Endothelial cell of umbilical vein (primary cell): ENCODE results near the gene ATP6V1F. TPM values are rescaled to one million over a fixed set of nuclear protein-coding genes. Genes with fewer than 3 reads are reported as not detected.

ENCODE experiments used
- BruUV-seq: library from RNA; stranded (reverse); fragments of 400-500 nt; replicated peaks from 2 replicates; lab custom pipeline; 2021; lab: Mats Ljungman, UMichigan
- CTCF ChIA-PET: fragments of 300-600, 350-600 bp; sonication (Branson Sonifier 250); formaldehyde crosslinking; loops from one replicate; lab custom pipeline; 2021; ENCODE audit warnings: antibody characterized with exemption, inconsistent platforms; lab: Charles Lee
- POLR2A ChIA-PET: fragments of 300-600, 350-600 bp; sonication (Branson Sonifier 250); formaldehyde crosslinking; loops from one replicate; lab custom pipeline; 2021; ENCODE audit warnings: antibody characterized with exemption, inconsistent platforms; lab: Charles Lee
- DNase-seq: peaks from one replicate; pipeline ENCODE4 v3.0.0-alpha.2; 2011; ENCODE audit warnings: low read depth, low spot score
- FAIRE-seq: peaks from 2 replicates; lab custom pipeline; 2011; peaks lifted over from hg19 to GRCh38; lab: Jason Lieb, UNC
- H2AFZ ChIP-seq: 2 replicates; pipeline ENCODE4 v1.6.0; 2012; ENCODE audit warnings: low read depth, low read length, control low read depth, inconsistent platforms
- H3K27ac ChIP-seq: 2 replicates; pipeline ENCODE4 v1.5.1; 2011; ENCODE audit warnings: low read depth, mild to moderate bottlenecking, control low read depth, low read length, moderate library complexity; ENCODE audit not compliant: insufficient read depth
- H3K27me3 ChIP-seq, 2 experiments: 2 replicates each; pipeline versions ENCODE4 v1.6.0 to v1.6.1; 2011; ENCODE audit warnings: low read length in 2 of 2, mixed read lengths in 1 of 2; ENCODE audit not compliant: control insufficient read depth in 2 of 2, insufficient read depth in 2 of 2
- H3K36me3 ChIP-seq, 2 experiments: 2 replicates in 1 of 2; 3 replicates in 1 of 2; pipeline ENCODE4 v1.5.1; 2011; ENCODE audit warnings: low read length in 2 of 2, mild to moderate bottlenecking in 1 of 2, moderate library complexity in 1 of 2; ENCODE audit not compliant: control insufficient read depth in 2 of 2, insufficient read depth in 2 of 2; ENCODE audit errors: extremely low read depth in 1 of 2
- H3K4me1 ChIP-seq: 3 replicates; pipeline ENCODE4 v1.5.1; 2011; ENCODE audit warnings: mild to moderate bottlenecking, low read length; ENCODE audit not compliant: control insufficient read depth, insufficient read depth; ENCODE audit errors: extremely low read depth
- H3K4me2 ChIP-seq: 2 replicates; pipeline ENCODE4 v1.6.1; 2011; ENCODE audit warnings: low read length, control low read depth, mixed read lengths; ENCODE audit not compliant: insufficient read depth
- H3K4me3 ChIP-seq, 3 experiments: fragments of 200-600 bp in 1 of 3; sonication (generic), shearing (Covaris generic) in 1 of 3; replicated peaks in 1 of 3; 2 replicates each; pipeline ENCODE4 v1.5.1; 2011 to 2016; ENCODE audit warnings: control low read depth in 3 of 3, low read length in 3 of 3, mild to moderate bottlenecking in 2 of 3, inconsistent platforms in 1 of 3, low read depth in 1 of 3, moderate library complexity in 1 of 3; ENCODE audit not compliant: insufficient read depth in 1 of 3
- H3K79me2 ChIP-seq: 2 replicates; pipeline ENCODE4 v1.6.0; 2012; ENCODE audit warnings: low read length, inconsistent platforms; ENCODE audit not compliant: control insufficient read depth, insufficient read depth
- H3K9ac ChIP-seq: replicated peaks from 2 replicates; pipeline ENCODE3; 2011; ENCODE audit warnings: low read length, control low read depth; ENCODE audit not compliant: insufficient read depth; ENCODE audit errors: extremely low read depth
- H3K9me1 ChIP-seq: replicated peaks from 3 replicates; pipeline ENCODE4 v1.6.0; 2011; ENCODE audit warnings: mild to moderate bottlenecking, low read length; ENCODE audit not compliant: control insufficient read depth, insufficient read depth; ENCODE audit errors: extremely low read depth
- H3K9me3 ChIP-seq: replicated peaks from 2 replicates; pipeline ENCODE4 v1.5.1; 2012; ENCODE audit warnings: low read length, inconsistent platforms; ENCODE audit not compliant: control insufficient read depth, insufficient read depth
- H4K20me1 ChIP-seq: replicated peaks from 2 replicates; pipeline ENCODE3; 2011; ENCODE audit warnings: mild to moderate bottlenecking, low read length; ENCODE audit not compliant: control insufficient read depth, insufficient read depth; ENCODE audit errors: extremely low read depth
- EZH2 ChIP-seq: IDR thresholded peaks from 2 replicates; pipeline ENCODE4 v1.6.1; 2012; ENCODE audit warnings: borderline replicate concordance, low read depth, mild to moderate bottlenecking, moderate library complexity, low read length, inconsistent platforms; ENCODE audit not compliant: severe bottlenecking
- FOS ChIP-seq: IDR thresholded peaks from 2 replicates; pipeline ENCODE4 v1.6.1; 2011; ENCODE audit warnings: mild to moderate bottlenecking, low read length, moderate library complexity, borderline replicate concordance; ENCODE audit not compliant: insufficient read depth
- GATA2 ChIP-seq: IDR thresholded peaks from 2 replicates; pipeline ENCODE4 v1.7.0; 2011; ENCODE audit warnings: low read depth, mild to moderate bottlenecking, moderate library complexity, mixed read lengths, low read length; ENCODE audit not compliant: insufficient read length, insufficient read depth
- JUN ChIP-seq: IDR thresholded peaks from 2 replicates; pipeline ENCODE4 v1.6.1; 2011; ENCODE audit warnings: borderline replicate concordance, low read depth; ENCODE audit not compliant: insufficient read length, insufficient read depth
- MYC ChIP-seq: IDR thresholded peaks from one replicate; pipeline ENCODE4 v1.6.1; 2011; ENCODE audit warnings: mild to moderate bottlenecking, low read depth, low read length
- POLR2A ChIP-seq: IDR thresholded peaks from 2 replicates; pipeline ENCODE4 v1.6.1; 2012; ENCODE audit warnings: low read depth, mild to moderate bottlenecking, control low read depth, low read length
- POLR2AphosphoS5 ChIP-seq: IDR thresholded peaks from 2 replicates; pipeline ENCODE4 v1.6.1; 2012; ENCODE audit warnings: low read depth, mild to moderate bottlenecking, control low read depth, low read length, moderate library complexity; ENCODE audit not compliant: insufficient read depth
- dilution Hi-C: fragments of 300-500 bp; cut with MboI; formaldehyde crosslinking; loops from one replicate; pipeline ENCODE4 v1.15.0; 2019; ENCODE audit warnings: low sequenced_read_pairs; ENCODE audit not compliant: extremely low pct_ligation_motif_present
- intact Hi-C: fragments of 100-400 bp; cut with micrococcal nuclease; formaldehyde crosslinking; loops from one replicate; pipeline ENCODE4 v1.10.0; 2022
- polyA plus RNA-seq, 4 experiments: library from polyadenylated mRNA; depleted of rRNA in 3 of 4; stranded (reverse) in 3 of 4; unstranded in 1 of 4; fragments of >200 nt; gene quantifications; 2 replicates each; pipeline versions ENCODE4 v1.2.1 to v1.2.3, GENCODE V29; 2011 to 2012; ENCODE audit warnings: missing spikeins in 1 of 4
- total RNA-seq: library from RNA; stranded (reverse); gene quantifications from 2 replicates; pipeline ENCODE4 v1.2.3, GENCODE V29; 2021
- TF ChIP-seq, protein P1 (sequence below), 2 donors: IDR thresholded peaks; 1 replicate in 1 of 2; 2 replicates in 1 of 2; pipeline ENCODE4 v1.5.1; 2011; ENCODE audit warnings: low read length in 2 of 2, mild to moderate bottlenecking in 2 of 2, moderate library complexity in 2 of 2, control low read depth in 1 of 2, inconsistent platforms in 1 of 2, low read depth in 1 of 2; ENCODE audit not compliant: insufficient read depth in 1 of 2; ENCODE audit errors: extremely low read depth in 1 of 2
- TF ChIP-seq, protein P2 (sequence below): IDR thresholded peaks from 2 replicates; pipeline ENCODE4 v1.6.1; 2011; ENCODE audit not compliant: insufficient read depth, insufficient read length

The ATP6V1F gene
- total and polyA plus RNA-seq, 2 donors (not counting 3 experiments of a cell fraction or from before 2014, with no cell fraction given): 156 to 360 TPM

DNA sequence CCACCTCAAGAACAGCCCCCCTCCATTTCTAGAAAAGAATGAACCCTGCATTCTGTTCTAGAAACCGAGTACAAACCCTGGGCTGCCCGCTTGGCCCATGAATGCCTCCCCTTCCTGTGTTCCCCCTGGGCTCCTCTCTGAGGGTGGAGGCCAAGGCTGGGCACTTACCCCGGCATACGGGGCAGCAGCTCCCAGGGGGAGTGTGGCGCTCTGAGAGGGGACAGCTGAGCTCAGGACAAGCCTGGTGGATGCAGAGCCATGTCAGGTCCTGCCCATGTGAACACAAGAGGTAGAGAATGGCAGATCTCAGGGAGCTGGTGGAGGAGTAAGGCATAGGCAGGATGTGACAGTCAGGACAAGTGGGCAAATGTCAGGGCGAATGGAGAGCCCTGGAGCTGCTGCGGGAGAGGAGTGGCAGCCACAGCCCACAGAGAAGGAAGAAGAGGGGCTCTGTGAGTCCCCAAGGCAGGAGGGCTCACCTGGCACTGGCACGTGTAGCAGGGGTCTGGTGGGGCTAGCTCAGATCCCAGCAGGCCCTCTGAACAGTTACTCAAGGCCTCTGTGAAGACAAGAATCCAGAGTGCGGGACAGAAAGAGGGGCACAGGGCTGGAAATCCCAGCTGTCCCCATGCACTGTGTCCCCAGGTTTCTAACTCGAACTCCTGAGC, 18.9 kb downstream of the ATP6V1F start:
- CTCF ChIA-PET: interaction anchor here (1.0 to 3.6 kb wide), 8 partner anchors 13 to 456 kb away, joined by 3 to 41 read pairs (median 6); partner anchors contain the start of gene ATP6V1F
- POLR2A ChIA-PET: no interaction called here
- Histone ChIP-seq H3K4me3 (no peak overlapping the region), H3K4me1 (no peaks in the 10 kb centered on the region), H3K36me3 (no peaks in the 10 kb centered on the region), H3K27ac (no peak overlapping the region), H3K79me2 (no peaks in the 10 kb centered on the region), H3K27me3 (no peaks in the 10 kb centered on the region), H3K9ac (no peak overlapping the region), H4K20me1 (no peaks in the 10 kb centered on the region), H3K9me1 (no peaks in the 10 kb centered on the region), H3K4me2 (no peak overlapping the region), H3K9me3 (no peaks in the 10 kb centered on the region), H2AFZ (no peak overlapping the region)
- DNase-seq (no peak), FAIRE-seq (no peak)
- TF ChIP-seq JUN (no peak), EZH2 (no peak), POLR2AphosphoS5 (no peak), FOS (no peak), MYC (no peak), POLR2A (no peak), GATA2 (no peak)
- TF ChIP-seq, protein P1, sequence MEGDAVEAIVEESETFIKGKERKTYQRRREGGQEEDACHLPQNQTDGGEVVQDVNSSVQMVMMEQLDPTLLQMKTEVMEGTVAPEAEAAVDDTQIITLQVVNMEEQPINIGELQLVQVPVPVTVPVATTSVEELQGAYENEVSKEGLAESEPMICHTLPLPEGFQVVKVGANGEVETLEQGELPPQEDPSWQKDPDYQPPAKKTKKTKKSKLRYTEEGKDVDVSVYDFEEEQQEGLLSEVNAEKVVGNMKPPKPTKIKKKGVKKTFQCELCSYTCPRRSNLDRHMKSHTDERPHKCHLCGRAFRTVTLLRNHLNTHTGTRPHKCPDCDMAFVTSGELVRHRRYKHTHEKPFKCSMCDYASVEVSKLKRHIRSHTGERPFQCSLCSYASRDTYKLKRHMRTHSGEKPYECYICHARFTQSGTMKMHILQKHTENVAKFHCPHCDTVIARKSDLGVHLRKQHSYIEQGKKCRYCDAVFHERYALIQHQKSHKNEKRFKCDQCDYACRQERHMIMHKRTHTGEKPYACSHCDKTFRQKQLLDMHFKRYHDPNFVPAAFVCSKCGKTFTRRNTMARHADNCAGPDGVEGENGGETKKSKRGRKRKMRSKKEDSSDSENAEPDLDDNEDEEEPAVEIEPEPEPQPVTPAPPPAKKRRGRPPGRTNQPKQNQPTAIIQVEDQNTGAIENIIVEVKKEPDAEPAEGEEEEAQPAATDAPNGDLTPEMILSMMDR (IDR thresholded peaks at IDR 0.05; ENCODE audit: extremely low read depth in 1 of 2, insufficient read depth in 1 of 2, low read depth in 1 of 2, low read length in 2 of 2): no peak
- TF ChIP-seq, protein P2, sequence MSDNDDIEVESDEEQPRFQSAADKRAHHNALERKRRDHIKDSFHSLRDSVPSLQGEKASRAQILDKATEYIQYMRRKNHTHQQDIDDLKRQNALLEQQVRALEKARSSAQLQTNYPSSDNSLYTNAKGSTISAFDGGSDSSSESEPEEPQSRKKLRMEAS: no peak
- dilution Hi-C loops (no loop called here), intact Hi-C loops (loop anchor here (5.0 kb wide), 3 partner anchors 114 to 454 kb away; partner anchors contain the start of gene METTL2B)
- no TSS peak for BruUV-seq
